ENCODE measurements around the gene GGA3.

GRCh38 chr17:75244133-75244866 lies 17.1 kb downstream of the GGA3 start:
- TF ChIP-seq CTCF (IDR thresholded peaks at IDR 0.05) (no peak), POLR2A (IDR thresholded peaks at IDR 0.05) (no peak)
